Activated naive CD4-positive, alpha-beta T cell treated with anti-CD3 and anti-CD28 coated beads, Interleukin-2, amount 50 U/mL, for 16 hours (primary cell): ENCODE measurements around the gene TLE1.
A peak's percentile ranks its signal among the peaks of the same experiment; 100 is the strongest.

Experiments used
- DNase-seq: peaks from one replicate; pipeline ENCODE4 v3.0.0-alpha.2; 2020

TLE1 gene

GRCh38 chr9:81686614-81687520 lies 2.5 kb downstream of the TLE1 start:
- peak; percentile 14 for DNase-seq

- no peak for DNase-seq
Measured at GRCh38 chr9:81685763-81686613, 3.4 kb downstream of the TLE1 start.

GRCh38 chr9:81684635-81685034 lies 4.7 kb downstream of the TLE1 start:
- no peak for DNase-seq

DNA sequence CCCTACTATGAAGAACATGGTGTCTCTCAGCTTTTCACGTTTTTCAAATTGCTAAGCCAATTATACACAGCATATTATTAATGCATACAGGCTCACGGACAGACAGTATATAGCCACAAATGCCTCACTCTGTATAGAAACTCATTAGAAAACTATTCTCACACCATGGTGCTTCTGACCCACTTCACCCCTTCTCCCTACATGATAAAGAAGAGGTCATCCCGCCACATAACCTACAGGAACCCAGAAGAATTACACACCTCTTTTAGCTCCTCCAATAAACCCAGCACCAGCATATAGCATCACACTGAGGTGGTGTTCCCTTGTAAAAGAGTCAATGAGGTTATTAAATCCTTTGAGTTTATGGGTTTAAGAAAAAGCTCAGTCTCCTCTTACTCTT lies 5.6 kb downstream of the TLE1 start:
- no peak for DNase-seq

GRCh38 chr9:81683238-81683637 lies 6.1 kb downstream of the TLE1 start:
- no peak for DNase-seq

DNA sequence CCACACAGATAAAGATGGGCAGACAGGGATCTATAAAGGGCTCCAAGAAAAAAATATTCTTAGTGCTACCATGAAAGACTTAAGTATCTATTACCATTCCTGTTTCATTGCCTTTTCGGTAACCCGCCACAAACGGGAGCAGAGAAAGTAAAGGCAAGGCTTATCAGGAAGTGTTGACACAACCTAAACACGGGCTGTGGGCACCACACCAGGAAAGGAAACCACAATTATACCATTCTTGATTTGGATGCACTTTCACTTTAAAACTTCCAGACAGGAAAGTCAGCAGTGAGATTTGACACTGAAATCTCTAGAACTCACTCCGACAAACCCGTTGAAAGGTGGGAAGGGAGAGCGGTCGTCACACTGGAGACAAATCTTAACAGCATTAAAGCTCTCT lies 6.5 kb downstream of the TLE1 start:
- no peak for DNase-seq

- no peak for DNase-seq
Measured at GRCh38 chr9:81682177-81682576, 7.2 kb downstream of the TLE1 start.

DNA sequence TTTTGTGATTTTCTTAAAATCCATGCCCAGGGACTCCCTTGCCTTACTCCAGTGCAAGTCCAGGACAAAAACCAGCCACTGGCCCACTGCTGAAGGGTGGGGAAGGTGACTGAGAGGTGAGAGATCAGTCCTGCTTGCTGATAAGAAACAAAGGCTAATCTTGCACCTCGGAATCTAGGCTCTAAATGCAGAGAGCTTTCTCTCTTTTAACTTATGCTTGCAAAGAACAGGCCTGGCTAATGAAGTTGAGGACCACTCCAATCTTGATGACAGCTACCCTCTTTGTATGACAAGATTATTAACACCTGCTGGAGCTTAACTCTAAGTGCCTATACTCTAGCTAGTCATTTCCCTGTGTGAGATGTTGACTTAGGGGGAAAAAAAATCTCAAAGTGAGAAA lies 8.8 kb downstream of the TLE1 start:
- DNase-seq = no peak

GRCh38 chr9:81680006-81680405 lies 9.3 kb downstream of the TLE1 start:
- DNase-seq = no peak

GRCh38 chr9:81678088-81678487 lies 11.3 kb downstream of the TLE1 start:
- DNase-seq = no peak

DNA sequence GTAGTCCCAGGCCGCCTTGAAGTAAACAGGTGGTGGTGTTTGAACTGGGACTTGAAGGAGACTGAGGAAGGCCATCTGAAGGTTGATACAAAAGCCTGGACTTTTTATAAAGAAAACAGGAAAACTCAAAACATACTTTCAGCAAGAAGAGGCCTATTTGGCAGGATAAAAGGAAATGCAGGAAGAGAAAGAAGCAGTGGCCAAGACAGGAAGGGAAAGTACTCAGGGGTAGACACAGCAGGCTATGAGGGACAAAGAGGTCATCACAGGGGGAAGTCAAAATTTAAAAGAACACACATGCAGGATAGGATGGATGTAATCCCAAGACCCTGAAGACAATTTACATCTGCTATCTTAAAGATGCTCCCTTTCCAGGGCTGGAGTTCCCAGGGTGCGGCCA lies 13.0 kb downstream of the TLE1 start:
- no peak for DNase-seq

- DNase-seq = no peak
Measured at GRCh38 chr9:81673310-81673709, 16.0 kb downstream of the TLE1 start.

DNA sequence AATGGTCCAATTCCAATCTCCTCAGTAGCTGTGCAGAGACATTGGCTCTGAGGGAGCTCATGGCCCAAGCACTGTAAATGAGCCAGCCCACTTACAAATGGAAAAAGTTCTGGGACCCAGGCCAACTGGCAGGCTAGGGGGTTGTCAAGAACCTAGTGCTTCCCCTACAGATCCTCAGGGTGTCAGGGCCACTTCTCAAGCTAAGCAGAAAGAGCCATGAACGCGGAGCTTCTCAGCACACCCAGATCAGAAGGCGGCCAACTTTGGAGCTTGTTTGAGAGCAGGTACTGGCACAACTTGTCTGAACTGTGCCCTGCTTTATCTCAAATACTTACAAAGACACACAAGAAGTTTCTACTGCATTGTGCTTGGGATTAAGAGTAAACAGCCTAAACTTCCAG lies 17.5 kb downstream of the TLE1 start:
- DNase-seq = no peak

- DNase-seq = no peak
Measured at GRCh38 chr9:81669866-81670265, 19.5 kb downstream of the TLE1 start.

GRCh38 chr9:81669041-81669651 lies 20.2 kb downstream of the TLE1 start:
- DNase-seq = no peak

GRCh38 chr9:81666123-81666522 lies 23.2 kb downstream of the TLE1 start:
- DNase-seq = no peak

- no peak for DNase-seq
Measured at GRCh38 chr9:81665322-81665871, 23.9 kb downstream of the TLE1 start.

DNA sequence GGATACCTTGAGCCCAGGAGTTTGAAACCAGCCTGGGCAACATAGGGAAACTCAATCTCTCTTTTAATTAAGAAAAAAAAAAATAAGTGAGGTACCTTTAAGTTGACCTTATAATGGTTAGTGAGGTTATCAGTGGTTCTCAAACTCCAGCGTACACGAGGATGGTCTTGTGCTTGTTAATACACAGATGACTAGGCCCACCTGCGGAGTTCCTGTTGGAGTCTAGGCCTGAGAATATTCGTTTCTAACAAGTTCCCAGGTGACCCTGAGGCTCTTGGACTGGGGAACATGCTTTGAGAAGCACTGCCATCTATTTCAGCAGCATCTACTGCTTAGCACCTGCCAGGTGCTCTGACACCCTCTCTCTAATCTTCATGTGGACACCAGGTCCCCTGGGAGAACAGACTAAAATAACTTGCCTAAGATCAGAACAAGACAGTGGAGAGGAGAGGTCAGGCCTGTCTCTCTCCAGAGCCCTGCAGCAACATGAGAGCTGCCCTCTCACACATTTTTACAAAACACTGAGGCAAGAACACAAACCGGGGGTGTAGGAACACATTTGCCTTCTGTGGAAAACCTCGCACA lies 24.6 kb downstream of the TLE1 start:
- no peak for DNase-seq

DNA sequence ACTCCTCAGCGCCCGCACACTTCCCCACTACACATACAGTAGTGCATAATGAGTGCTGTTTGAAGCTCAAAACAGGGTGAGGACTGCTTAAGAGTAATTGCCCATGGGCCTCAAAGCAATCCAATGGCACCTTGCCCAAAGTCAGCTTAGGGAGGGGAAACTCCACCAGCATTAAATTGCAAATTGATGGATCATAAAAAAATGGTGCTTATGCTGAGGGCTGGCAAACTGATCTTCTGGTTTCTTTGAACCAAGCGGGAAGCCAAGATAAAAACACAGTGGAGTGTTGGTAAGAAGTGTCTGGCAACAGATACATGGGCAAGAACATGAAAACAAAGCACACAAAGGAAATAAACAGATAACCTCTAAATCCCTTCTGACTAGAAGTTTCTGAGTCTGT lies 28.0 kb downstream of the TLE1 start:
- DNase-seq = no peak

DNA sequence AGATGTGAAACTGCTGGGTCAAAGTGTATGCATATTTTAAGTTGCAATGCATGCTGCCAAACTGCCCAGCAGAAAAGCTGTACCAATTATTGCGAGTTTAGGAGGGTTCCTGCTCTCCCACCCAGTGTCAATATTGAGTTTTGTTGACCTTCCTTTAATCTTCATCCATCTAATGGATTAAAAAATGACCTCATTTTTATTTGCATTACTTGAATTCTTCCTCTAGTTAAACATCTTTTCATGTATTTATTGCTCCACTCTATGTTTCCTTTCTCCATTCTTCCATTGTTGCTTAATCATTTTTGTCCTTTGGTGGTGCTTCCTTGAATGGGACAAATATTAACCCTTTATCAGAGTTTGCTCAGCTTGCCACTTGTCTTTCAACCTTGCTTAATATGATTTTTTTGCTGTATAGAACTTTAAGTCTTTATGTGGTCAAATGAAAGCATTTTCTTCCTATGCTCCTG lies 32.4 kb downstream of the TLE1 start:
- no peak for DNase-seq

GRCh38 chr9:81656004-81656403 lies 33.3 kb downstream of the TLE1 start:
- no peak for DNase-seq

- DNase-seq = no peak
Measured at GRCh38 chr9:81653240-81653639, 36.1 kb downstream of the TLE1 start.
